COR-L47 (cell line): ENCODE measurements around the gene ZBTB16.

ENCODE experiments used
- DNase-seq: peaks from one replicate; lab custom pipeline; 2025; lab: John Stamatoyannopoulos, UW

ZBTB16 gene

DNA sequence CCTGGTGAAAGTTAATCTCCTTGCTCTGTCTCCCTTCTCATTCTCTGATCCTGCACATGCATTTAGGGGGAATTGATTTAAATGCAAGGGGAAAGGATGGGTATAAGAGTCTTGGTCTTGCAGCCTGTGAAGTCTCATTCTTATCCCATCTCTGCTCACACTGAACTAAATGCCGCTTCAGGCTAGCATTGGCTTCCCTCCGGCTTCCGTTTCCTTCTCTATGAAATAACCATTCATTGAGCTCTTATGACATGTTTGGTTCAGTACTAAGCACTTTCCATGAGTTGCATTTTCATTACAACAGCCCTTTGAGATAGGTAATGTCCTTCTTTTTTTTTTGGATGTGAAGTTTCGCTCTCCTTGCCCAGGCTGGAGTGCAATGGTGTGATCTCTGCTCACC is 5.6 kb downstream of the ZBTB16 start:
- no peak for DNase-seq

DNA sequence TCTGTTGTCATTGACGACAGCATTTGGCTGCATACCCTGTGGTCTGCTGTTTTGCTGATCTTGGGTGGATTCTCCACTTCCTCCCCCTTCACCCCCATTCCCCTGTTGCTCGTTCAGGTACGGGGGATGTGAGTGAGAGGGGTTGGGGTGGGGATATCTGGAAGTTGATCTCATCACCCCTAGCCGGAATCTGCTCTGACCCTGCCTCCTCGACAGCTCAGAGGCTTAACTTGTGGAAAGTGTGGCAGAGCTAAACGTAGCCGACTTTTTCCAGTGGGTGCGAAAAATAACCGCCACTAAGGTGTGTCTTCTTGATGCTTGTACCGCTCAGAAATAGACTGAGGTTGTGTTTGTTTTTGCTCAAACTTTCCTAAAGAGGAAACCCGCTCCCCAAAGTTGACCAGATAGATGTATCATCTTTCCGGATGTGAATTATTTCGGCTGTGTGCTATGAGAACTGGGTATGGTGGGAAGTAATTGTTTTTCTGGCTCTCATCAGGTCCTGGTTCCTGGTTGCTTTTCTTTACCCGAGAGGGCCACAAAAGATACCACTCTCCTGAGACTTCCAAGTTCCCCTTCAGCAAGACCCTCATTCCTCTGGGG is 6.6 kb downstream of the ZBTB16 start:
- DNase-seq, result no peak

DNA sequence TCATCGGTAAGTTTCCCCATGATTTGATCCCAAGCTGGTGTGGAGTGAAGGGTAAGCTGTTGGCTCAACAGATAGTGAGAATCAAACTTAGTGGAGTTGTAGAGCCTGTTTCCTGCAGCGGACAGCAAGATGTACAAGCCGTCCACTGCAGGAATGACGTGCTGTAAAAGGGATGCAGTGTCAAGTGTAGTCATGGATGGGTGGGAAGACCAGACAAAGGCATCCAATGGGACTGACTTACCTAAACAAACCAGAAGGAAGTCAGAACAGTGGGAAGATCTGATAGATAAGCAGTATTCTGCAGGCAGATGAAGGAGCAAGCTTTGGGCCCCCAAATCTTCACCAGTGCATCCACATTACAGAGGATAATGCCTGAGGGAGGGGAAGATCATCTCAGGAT is 8.8 kb downstream of the ZBTB16 start:
- DNase-seq, result no peak

DNA sequence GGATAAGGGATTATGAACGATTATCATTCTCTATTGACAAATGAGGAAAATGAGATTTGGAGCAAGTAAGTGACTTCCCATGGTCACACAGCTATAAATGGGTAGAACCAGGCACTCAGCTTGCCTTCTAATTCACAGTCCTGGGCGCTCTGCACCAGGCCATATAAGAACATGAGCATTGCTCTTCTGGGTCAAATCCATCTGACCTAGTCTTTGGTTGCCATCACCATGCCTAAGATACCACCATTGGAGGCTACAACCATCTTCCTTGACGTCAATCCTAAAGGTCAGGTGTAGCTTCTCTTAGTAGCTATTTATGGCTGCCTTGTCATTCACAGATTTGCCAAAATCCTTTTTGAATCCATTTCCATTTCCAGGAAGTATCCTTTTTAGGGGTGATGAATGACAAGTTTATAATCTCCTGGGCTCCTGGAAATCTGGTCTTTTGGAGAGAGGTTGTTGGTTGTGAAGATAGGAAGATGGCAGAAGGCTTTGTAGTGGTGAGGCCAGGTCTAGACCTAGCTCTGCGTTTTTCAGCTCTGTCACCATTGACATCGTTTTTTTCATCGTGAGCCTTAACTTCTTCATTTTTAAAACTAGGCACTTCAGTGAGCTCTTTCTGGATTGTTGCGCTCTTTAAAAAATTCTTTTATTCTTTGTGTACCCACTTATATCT is 11.1 kb downstream of the ZBTB16 start:
- DNase-seq, result no peak

DNA sequence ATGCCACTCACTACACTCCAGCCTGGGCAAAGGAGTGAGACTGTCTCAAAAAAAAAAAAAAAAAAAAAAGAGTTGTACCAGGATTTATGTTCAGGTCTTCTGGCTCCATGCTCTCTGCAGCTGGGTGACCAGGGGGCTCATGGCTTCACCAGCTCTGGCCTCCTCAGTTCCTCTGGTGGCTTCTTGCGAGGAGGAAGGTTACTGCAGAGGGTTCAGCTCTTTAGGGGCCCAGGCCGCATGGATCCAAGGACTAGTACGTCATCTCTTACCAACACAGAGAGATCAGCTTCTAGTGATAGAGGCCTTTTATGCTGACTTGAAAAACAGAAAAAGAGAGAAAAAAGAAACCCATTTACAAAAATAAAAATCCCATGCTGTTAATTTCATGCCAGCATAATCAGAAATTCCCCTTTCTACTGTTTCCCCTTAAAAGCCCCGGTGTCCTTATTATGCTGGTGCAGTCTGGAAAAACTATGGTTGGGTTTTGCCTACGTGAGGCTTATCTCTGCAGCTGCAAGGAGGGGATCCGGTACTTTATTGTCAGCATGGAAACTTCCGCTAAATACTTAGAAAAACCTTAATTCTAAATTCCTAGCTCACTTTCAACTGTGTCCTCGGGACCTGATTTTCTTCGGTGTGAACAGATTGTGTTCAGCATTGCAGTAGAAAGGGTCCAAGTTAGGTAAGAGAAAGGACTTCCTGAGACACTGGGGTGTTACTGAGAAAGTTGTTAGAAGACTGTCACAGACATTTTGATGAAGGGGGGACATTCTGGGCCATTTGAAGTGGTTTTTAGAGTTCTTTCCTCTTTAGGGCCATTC is 13.7 kb downstream of the ZBTB16 start:
- DNase-seq, result no peak

DNA sequence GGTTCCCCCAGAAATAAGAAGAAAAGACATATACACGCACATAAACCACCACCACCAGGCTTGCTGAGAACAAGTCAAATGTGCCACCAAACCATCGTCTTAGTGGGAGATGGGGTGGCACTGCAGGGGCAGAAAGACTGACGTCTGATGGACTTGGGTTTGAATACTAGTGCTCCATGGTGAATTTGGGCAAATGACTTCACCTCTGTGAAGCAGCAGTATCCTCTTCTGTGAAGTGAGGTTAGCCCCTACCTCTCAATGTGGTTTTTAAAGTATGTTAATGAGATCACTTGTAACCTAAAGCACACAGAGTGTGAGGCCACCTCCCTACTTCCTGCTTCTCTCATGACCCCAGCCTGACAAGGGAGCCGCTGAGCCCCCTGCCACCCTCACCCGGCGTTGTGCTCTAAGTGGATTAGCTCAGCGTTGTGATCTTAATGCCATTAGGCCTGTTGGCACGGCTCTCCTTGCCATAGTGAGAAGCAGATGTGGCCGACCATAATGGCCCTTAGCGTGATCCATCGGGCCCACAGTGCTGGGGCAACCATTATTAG is 14.4 kb downstream of the ZBTB16 start:
- no peak for DNase-seq

DNA sequence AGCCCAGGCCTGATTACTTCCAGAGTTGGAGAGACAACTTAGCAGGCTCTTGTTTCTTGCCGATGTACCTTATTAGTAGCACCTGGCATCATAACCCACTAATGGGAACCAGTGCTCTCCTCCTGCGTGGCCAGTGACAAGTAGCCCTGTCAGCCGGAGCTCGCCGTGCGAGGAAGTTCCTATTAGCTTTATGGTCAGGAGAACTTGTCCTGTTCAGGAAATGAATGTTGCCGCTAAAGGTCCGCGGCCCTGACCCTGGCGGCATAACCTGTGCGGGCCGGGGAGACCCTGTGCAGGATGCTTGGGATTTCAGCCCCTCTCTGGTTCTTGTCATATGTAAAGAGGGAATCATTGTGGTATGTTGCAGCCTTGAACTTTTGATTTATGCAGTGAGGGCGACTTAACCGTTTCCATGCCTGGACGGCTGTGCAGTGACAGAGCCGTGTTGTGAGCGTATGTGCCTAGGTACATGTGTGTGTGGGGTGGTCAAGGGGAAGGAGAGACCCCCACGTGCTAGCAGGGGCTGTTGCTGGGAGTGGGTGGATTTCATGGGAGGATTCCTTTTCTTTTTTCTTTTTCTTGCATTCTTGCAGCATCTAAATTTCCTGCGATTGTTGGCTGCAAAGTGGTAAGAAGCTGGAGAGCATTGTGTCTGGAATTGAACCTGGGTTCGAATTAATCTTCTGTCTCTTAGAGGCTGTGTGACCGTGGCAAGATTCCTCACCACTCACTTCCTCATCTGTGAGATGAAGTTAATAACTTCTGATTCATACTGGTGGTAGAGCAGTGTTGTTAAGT is 15.2 kb downstream of the ZBTB16 start:
- DNase-seq, result no peak

DNA sequence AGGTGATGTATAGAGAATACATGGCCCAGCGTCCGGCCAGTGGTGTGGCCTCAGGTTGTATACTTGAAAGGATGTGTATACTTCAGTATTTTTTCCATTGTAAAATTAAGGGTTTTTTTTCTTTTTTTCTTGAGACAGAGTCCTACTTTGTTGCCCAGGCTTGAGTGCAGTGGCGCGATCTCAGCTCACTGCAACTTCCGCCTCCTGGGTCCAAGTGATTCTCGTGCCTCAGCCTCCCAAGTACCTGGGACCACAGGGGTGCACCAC is 15.8 kb downstream of the ZBTB16 start:
- DNase-seq, result no peak

DNA sequence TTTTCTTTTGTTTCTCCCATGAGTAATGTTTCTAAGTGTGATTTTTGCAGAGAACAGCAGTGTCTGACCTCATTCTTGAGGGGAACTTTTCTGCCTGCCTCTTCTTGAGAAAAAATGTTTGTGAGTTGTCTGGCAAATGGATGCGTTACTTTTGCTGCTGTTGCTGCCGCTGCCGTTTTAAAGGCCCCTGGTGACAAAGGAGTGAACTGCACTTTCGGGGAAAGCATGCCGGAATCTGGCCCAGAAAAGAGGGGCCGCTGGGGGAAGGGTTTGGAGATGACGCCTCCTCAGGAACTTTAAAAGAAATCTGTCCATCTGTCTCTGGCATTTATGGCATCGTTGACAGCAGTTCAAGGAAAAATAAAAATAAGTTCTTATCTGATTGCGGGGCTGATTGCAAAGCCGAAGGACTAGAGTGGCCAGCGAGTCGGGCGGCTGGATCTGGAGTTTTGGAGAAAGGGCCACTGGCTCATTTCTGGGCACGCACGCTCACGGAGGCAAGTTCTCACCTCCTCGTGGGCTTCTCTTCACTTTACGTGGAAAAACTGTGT is 16.5 kb downstream of the ZBTB16 start:
- no peak for DNase-seq

DNA sequence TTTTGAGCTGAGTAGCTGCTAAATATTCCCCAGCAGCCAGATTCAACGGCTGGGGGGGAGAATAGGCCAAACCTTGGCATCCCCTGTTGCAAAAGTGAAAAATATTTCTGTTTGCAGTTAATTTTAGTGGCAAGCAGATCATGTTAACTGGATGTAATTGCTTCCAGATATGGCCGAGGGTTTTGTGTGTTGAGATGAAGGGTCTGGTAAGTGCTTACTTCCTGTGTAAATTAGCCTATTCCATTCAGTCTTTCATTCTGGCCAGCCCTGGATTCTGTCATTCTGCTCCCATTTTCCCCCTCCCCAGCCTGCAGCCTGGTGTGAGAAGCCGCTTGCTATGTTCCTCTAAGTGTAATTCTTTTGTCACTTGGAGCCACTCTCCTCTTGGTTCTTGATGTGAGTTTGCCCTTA is 17.4 kb downstream of the ZBTB16 start:
- DNase-seq, result peak; percentile 17

DNA sequence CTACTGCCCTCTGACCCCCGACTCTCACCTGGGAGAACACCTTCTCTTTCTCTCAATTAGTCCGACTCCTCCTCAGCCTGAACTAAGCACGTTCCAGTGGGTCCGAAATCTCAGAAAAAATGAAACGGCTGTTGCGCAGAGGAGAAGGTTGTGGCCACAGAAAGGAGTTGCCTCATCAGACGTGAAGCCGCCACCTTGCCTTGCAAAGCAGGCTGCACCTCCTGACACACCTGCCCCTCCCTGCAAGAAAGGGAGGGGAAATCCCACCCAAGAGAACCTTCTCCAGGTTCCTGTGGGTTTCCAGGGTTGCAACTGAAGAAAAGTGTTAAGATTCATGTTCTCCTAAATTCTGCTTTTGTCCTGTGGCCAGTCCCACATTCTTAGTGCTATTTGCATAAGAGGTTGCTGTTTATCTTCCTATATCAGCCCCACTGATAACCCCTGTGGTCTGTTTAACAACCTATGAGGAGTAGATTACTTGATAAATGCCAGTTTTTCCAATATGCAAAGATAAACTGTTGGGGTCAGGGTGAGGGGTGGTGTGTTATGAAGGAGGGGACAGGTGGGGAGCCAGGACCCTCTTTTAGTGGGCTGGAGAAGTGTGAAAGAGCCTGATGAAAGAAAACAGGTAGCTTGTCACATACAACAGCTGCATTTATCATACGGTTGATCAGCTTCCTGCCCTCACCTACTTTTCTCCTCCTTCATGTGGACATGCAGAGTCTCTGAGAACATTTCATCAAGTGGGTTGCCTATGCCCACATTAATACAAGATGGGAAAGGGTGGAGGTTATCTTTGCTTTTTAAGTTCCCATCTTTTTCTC is 18.2 kb downstream of the ZBTB16 start:
- no peak for DNase-seq

DNA sequence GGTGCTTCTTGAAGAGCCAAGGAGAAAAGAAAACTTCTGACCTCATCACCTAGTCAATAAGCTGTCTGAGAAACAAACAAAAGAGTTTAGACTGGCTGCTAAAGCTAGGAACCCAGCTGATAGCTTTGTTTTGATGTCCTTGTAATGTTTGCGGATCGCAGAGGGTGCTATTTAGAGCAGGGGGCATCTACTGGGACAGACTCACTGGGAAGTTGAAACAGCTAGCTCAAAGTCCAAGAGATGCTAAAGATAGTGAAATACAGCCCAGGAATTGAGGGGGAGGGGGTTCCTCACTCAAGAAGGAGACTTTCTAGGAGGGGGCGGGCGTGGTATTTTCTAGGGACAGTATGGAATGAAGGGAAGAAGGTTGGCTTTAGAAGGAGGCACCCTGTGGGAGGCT is 18.9 kb downstream of the ZBTB16 start:
- DNase-seq, result peak; percentile 17

DNA sequence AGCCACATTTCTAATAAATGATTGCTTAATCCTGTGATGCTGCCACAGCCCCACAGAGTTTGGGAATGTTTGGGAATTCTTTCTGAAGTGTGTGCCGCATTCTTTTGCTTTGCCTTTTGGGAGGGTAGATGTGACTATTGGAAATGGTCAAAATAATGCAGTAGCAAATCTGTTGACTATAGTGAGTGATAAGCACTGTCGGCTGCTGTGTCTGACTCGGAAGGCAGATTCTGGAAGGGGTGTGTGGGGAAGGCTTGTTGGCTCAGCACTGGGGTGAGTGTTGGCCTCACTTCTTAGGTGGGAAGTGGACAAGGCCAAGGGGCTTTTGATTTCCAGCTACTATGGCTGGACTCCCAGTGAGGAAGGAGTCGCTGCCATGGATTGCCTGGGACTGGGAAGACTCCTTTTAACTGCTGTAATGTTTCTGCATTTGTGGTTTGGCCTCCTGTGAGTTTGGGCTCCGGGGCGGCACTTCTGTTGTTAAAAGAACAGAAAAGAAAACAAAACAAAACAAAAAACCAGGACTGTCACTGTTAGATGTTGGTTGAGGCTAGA is 20.1 kb downstream of the ZBTB16 start:
- no peak for DNase-seq

DNA sequence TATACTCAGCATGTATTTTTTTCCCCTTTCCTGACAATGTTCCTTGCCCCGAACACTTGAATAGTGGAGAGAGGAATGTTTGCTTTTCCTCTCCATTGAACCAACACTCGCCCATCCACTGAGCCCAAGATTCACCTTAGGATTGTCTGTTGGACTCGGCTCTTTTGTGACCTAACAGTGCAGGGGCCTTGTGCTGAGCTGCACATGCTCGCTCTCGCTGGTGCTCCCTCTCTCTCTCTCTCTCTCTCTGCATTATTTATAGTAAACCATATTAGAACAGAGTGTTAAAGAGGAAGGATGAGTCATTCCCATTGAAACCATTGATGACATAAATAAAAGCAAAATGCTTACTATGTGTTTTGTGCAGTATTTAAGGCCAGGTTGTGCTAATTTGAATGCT is 20.7 kb downstream of the ZBTB16 start:
- no peak for DNase-seq

DNA sequence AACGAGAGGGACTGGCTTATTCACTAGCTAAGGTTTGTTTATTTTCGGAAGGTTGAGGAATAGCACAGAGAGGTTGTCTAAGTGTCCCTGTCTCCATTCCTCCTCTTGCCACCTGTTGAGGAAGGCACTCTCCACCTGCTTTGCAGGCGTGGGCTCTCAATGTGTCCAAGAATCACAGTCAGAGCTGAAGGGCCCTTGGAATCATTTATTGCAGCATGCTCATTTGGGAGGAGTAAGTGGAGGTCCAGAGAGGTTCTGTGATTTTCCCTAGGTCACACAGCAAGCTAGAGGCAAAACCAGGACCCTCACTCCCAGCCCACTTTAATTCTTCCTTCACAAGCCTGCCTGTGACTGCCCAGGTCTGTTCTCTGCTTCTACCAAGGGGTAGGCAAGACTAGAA is 21.3 kb downstream of the ZBTB16 start:
- no peak for DNase-seq

DNA sequence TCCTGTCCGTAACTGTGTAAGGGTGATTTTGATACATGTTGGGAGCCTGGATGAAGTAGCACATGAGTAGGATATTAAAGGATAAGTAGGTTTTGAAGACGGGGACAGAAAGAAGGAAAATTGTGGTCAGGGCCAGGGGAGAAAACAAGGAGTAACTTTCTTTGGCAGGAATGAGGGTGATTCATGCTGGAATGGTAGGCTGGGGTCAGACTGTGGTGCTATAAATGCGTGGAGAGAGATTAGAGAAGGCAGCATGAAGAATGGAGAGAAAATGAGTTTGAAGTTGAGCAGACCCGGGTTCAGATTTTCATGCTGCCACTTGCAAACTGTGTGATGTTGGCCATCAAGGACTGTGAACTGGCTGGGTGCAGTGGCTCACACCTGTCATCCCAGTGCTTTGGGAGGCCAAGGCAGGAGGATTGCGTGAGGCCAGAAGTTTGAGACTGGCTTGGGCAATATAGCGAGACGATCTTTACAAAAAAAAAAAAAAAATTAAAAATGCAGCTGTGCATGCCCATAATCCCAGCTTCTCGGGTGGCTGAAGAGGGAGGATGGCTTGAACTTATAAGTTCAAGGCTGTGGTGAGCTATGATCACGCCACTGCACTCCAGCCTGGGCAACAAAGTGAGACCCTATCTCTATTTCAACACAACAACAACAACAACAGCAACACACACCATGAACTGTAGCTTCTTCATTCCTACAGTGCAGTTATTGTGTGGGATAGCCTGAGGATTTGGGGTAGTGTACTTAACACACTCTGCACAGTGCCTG is 22.3 kb downstream of the ZBTB16 start:
- no peak for DNase-seq

DNA sequence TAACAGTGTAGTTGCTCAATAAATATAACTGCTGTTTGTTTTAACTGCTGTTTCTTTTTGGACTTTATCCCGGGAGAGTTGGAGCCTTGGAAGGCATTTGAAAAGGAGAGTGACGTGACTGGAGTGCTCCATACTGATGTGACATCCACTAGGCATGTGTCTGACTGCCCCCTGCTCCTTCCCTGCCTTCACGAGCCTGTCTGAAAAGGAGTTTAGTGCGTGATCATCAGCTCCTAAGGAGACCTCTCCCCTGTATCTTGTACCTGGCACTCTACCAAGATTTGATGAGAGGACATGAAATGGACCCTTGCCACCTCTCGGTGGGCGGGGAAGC is 22.9 kb downstream of the ZBTB16 start:
- no peak for DNase-seq

DNA sequence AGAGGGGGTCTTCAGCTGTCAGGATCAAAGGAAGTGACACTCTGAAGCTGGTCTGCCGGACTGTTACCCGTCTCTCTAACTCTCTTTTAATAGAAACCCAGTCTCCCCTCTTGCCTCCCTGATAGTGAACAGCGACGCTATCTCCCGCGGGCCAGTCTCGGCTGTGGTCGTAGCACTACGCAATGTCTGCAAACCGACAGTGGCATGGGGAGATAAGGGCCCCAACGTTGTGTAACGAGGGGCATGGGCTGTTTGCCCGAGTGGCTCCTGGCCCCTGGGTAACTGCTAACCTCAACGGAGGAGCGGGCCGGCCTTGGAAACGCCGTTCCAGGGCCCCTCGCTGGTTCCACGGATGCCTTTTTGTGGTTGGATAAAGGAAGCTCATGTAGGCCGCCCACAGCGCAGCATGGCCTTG is 23.3 kb downstream of the ZBTB16 start:
- DNase-seq, result no peak

DNA sequence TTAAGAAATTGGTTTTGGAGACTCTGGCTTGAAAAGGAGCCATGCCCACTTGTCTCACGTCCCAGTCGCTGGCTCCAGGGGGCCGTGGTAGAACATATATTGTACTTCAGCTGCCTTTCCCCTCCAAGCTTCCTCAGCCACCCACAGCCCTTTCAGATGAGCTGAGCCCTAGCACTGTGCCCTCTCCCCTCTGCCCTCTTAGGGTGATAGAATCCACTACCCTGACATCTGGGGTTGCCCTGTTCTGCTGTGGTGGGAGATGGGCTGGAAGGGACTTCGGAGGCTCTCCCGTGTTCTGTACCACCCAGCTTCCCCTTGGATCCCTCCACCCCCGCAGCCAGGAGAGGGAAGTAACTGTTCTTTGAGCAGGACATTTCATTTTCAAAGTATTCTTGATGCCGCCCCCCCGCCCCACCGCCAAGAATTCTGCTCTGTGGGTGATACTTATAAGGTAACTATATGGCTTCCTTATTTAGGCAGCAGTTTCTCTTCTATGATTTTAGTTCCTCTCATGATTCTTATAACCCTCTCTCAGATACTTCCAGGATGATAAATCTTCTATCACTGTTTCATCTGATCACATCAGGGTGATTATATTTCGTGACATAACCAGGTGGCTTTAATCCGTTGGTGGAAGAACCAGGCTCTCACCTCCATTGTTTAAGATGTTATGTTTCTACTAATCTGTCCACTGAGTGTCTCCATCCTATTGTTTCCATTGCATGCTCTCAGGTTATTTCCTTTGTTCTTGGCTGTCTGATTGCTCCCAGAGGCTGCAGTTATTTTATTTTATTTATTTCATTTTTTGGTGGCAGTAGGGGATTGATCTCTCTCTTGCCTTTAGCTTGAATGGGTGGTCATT is 24.1 kb downstream of the ZBTB16 start:
- DNase-seq, result no peak
